GM19240 (cell line): Measurements from ENCODE around the gene MAP1LC3B.

Source experiments
- DNase-seq: peaks from one replicate; pipeline ENCODE4 v3.0.0; 2011; ENCODE audit warnings: low spot score; ENCODE audit not compliant: insufficient read length

MAP1LC3B gene

DNA sequence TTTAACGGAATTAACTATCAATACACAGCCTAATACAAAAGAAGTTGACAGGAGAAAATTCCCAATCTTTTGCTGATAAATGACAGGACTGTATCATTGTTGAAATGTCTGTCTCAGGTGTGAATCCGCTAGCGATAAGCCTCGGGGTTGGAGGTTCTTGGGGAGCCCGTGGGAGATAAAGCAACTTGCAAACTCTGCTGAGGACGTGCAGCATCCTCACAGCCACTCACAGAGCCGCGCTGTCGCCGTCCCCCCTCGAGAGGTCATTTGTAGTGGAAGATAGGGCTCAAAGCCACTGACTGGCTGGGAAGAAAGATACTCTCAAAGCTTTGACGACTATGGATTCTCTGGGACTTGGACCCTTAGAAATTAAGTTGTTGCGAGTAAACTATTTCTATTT lies 17.0 kb downstream of the MAP1LC3B start:
- DNase-seq: no peak

- DNase-seq: no peak
These were observed 17.6 kb downstream of the MAP1LC3B start for GRCh38 chr16:87409781-87410180.

- DNase-seq: no peak
These were observed 18.4 kb downstream of the MAP1LC3B start for GRCh38 chr16:87410530-87410929.

DNA sequence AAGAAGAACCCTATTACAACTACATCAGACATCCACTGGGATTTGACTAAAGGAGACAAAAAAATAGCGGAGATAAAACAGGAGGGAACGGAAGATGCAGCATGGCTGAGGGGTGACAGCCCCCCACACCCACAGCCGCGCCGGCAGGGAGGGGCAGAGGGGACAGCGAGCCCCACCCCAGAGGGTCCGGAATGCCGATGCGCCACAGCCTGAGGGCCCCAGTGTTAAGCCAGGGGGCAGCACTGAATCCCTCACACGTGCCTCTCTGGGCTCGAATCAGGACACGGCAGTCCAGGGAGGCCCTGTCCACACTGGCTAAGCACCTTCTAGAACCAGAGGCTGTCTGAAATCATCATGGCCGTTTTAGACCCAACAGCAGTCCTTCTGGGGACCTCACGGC lies 18.8 kb downstream of the MAP1LC3B start:
- no peak for DNase-seq

DNA sequence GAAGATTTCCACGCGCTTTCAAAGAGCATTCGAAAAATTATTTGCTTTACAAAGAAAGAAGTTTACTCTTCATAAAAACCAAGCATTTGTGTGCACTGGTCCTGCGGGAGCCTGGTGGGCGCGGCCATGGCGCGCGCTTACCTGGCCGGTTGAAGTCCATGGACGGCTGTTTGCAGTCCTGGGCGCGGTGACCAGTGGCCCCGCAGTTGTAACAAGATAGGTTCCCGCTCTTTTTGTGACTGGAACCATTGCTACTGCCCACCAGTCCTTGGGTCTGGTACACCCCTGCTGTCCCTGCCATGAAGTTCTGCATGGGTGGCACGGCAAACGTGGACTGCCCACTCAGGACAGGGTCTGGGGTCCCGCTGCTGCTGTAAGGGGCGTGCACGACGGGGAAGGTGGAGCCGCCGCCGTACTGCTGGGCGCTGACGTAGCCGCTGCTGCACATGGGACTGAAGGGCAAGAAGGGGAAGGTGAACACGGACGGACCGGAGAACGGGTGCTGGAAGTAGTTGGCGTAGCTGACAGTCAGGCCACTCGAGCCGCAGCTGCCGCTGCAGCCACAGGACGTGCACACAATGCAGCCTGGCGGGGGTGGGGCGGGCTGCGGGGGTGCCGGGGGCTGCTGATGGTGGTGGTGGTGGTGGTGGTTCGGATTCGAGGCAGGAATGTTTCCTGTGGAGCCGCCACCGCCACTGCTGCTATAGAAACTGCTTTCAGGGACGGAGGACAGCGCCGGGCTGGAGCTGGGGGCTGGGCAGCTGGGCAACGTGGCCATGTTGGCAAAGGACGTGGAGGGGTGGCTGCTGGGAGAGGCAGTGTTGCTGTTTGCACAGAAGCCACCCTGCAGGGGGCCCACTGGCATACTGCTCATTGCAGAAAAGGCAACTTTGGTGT lies 19.5 kb downstream of the MAP1LC3B start:
- no peak for DNase-seq

GRCh38 chr16:87412371-87412995 lies 20.3 kb downstream of the MAP1LC3B start:
- no peak for DNase-seq

- DNase-seq: no peak
These were observed 20.9 kb downstream of the MAP1LC3B start for GRCh38 chr16:87412996-87413421.

GRCh38 chr16:87414251-87414680 lies 22.1 kb downstream of the MAP1LC3B start:
- no peak for DNase-seq

DNA sequence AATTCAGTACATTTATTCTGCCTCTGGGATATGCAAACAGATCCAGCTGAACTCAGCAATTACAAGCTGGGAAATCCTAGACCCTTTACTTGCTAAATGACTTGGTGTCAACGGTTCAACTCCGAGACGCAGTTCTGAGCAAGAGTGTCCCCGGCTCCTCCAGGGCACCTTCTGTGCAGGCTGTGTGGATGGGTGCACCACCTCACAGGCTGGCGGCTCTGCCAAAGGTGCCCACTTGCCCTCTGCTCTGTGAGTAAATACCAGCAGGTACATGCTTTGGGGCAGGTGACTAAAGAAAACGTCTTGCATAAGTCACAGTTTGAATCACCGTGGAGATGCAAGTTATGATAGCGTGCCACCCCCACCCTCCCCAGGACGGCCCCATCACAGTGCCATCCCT lies 23.3 kb downstream of the MAP1LC3B start:
- no peak for DNase-seq

GRCh38 chr16:87416826-87417527 lies 24.8 kb downstream of the MAP1LC3B start:
- no peak for DNase-seq

DNA sequence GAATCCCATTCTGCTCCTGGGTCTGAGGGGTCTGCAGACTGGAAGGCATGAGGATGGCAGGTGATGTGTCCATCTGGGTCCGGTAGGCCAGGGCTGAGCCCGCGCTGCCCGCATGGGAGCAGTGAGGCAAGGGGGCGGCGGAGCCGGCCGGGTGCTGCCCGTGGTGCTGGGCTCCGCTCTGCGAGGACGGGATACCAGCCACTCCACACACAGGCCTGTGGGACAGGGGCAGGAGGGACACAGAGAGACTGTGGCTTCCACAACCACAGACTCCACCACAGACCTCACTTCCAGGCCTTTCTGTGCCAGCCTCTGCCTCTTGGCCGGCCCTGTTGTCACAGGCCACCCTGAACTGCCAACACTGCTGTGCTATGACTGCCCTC lies 25.4 kb downstream of the MAP1LC3B start:
- no peak for DNase-seq

DNA sequence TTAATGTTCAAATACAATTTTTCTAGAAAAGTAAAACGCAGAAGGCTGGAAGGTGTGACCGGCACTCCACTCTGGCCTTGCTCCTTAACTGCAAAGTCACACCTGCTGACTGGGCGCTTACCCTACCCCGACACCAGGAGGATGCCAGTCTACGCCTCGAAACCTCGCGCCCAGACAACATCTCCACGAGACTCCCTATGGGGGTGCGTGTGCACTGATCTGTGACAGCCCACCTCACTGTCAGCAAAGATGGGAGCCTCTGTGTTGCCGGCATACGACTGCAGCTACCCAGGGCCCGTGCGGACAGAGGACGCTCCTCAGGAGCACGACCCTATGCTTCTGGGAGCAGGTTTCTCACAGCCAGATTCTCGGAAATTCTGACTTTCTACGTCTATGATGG lies 26.1 kb downstream of the MAP1LC3B start:
- no peak for DNase-seq

- DNase-seq: no peak
These were observed 26.5 kb downstream of the MAP1LC3B start for GRCh38 chr16:87418644-87419043.

- DNase-seq: no peak
These were observed 28.2 kb downstream of the MAP1LC3B start for GRCh38 chr16:87420026-87421002.

DNA sequence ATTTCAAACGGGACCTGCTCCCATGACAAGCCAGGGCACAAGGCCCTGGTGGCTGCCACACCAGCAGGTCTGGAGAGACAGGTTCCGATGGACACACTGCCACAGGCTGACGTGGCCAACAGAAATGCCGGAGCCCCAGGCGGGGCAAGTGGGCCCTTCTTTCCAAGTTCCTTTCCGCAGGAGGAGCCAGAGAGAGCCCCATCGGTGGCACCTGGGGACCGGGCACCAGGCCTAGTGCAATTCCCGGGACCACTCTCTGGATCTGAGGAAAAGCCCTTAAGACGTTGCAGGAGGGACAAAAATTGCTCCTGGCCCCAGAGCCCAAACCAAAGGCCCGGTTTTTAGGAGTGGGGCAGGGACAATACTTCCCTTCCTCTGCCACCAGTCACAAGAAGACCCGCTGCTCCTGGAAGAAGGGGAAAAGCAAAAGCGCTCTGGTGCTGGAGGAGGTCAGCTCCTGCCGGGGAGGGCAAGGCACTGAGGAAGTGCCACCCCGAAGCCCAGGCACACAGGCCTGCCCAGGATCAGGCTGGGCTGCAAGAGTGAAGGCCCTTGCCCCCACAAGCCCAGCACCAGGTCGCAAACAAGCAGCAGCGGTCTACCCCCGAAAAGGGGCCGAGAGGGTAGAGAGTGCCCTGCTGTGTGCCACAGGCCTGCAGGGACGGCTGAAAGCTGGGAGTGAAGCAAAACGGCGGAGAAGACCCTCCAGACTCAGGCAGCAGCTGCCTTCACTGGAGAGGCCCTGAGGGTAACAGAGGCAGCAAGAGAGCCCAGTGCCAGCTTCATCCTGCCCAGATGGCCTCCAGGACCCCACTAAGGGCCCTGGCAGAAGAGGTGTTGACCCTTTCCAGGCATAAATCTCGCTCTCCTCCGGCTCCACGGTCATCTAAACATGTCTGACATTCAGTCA lies 29.1 kb downstream of the MAP1LC3B start:
- no peak for DNase-seq

GRCh38 chr16:87422106-87422505 lies 30.0 kb downstream of the MAP1LC3B start:
- no peak for DNase-seq

- DNase-seq: no peak
These were observed 31.3 kb downstream of the MAP1LC3B start for GRCh38 chr16:87423429-87423828.

DNA sequence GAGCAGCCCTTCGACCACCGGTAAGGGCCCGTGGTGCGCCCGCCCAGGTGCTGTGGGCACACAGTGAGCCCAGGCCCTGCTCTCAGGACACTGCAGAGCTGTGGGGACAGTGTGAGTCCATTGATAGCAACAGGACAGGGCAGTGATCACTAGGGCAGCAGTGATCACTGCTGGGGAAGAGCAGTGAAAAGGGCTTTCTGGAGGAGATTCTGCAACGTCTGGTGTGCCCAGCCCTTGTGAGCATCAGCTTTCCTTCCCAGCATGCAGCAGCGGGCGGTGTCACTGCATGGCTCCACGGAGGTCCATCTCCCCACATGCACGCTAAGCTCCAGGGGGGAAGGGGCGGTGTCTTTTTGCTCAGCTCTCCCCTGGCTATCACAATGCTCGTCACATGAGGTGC lies 32.1 kb downstream of the MAP1LC3B start:
- DNase-seq: no peak

DNA sequence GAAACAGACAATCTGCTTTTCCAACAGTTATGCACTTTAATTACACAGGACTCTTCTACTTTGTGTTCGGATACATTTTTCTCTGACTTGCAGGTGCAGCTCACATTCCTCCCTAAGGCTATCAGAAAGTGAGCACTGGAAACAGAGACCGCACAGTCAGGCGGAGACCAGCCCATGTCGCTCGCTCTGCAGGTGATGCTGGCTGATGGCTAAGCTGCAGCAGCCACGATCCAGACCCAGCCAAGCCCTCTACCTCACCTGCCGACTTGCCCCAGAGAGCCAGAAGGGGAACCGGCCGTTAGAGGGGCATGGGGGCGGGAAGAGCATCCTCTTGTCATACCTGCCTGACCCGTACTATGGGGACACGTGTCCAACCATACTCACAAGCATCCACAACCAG lies 33.8 kb downstream of the MAP1LC3B start:
- DNase-seq: no peak
